ENCODE data around the gene SGMS1.

- TF ChIP-seq POLR2AphosphoS5 (IDR thresholded peaks at IDR 0.05; ENCODE audit: insufficient read depth, low read depth, low read length) (no peak), CTCF (IDR thresholded peaks at IDR 0.05; ENCODE audit: extremely low read depth in 1 of 2, insufficient read depth in 1 of 2, low read depth in 1 of 2, low read length in 2 of 2) (no peak), EZH2 (IDR thresholded peaks at IDR 0.05; ENCODE audit: borderline replicate concordance, low read depth, low read length, severe bottlenecking) (no peak), POLR2A (IDR thresholded peaks at IDR 0.05; ENCODE audit: low read depth, low read length) (no peak), JUN (IDR thresholded peaks at IDR 0.05; ENCODE audit: borderline replicate concordance, insufficient read depth, insufficient read length, low read depth) (no peak), MAX (IDR thresholded peaks at IDR 0.05; ENCODE audit: insufficient read depth, insufficient read length) (no peak)
These were observed 2.9 kb downstream of the SGMS1 start for GRCh38 chr10:50620899-50621298.

All from endothelial cell of umbilical vein (primary cell).